SH-SY5Y (cell line): ENCODE data around the gene LUC7L3.

ENCODE experiments used
- GATA2 ChIP-seq: IDR thresholded peaks from 2 replicates; pipeline ENCODE4 v1.6.1; 2011; ENCODE audit warnings: mild to moderate bottlenecking, low read depth, low read length
- GATA3 ChIP-seq: IDR thresholded peaks from 2 replicates; pipeline ENCODE4 v1.6.1; 2011; ENCODE audit warnings: low read depth, mild to moderate bottlenecking, low read length, moderate library complexity

LUC7L3 gene

GRCh38 chr17:50754521-50754920 lies 35.1 kb downstream of the LUC7L3 start:
- TF ChIP-seq GATA3 (no peak), GATA2 (no peak)

- no peak for TF ChIP-seq GATA2
- no peak for TF ChIP-seq GATA3
Measured at GRCh38 chr17:50758524-50758923, 39.1 kb downstream of the LUC7L3 start.

GRCh38 chr17:50758989-50759544 lies 39.7 kb downstream of the LUC7L3 start:
- no peak for TF ChIP-seq GATA2

- TF ChIP-seq GATA2 (no peak), GATA3 (no peak)
Measured at GRCh38 chr17:50762177-50762576, 42.8 kb downstream of the LUC7L3 start.

GRCh38 chr17:50763716-50764475 lies 44.5 kb downstream of the LUC7L3 start:
- TF ChIP-seq GATA3 (no peak), GATA2 (no peak)

GRCh38 chr17:50764734-50765149 lies 45.3 kb downstream of the LUC7L3 start:
- TF ChIP-seq GATA3 (no peak), GATA2 (peak; percentile 76)

- TF ChIP-seq GATA3 = no peak; the same call in 1 of the 2 replicates
- no peak for TF ChIP-seq GATA2
Measured at GRCh38 chr17:50765454-50766221, 46.2 kb downstream of the LUC7L3 start.

- TF ChIP-seq GATA2 (no peak), GATA3 (no peak)
Measured at GRCh38 chr17:50766222-50767023, 47.0 kb downstream of the LUC7L3 start.

- TF ChIP-seq GATA2 (no peak), GATA3 (no peak)
Measured at GRCh38 chr17:50767030-50767429, 47.6 kb downstream of the LUC7L3 start.

- TF ChIP-seq GATA2 (no peak), GATA3 (no peak)
Measured at GRCh38 chr17:50767446-50767845, 48.0 kb downstream of the LUC7L3 start, which contains the start of gene ANKRD40CL. Gene ANKRD40CL, minus strand, starts transcription at chr17:50767518. Its CDS starts 605 bp downstream, at chr17:50766913.

- TF ChIP-seq GATA2 (no peak), GATA3 (no peak)
Measured at GRCh38 chr17:50768346-50768761, 49.0 kb downstream of the LUC7L3 start.

- no peak for TF ChIP-seq GATA3
- TF ChIP-seq GATA2 = no peak
Measured at GRCh38 chr17:50769884-50770283, 50.5 kb downstream of the LUC7L3 start.

- TF ChIP-seq GATA2 (no peak), GATA3 (no peak)
Measured at GRCh38 chr17:50770346-50770745, 50.9 kb downstream of the LUC7L3 start.

- TF ChIP-seq GATA3 = no peak
- no peak for TF ChIP-seq GATA2
Measured at GRCh38 chr17:50771991-50772785, 52.8 kb downstream of the LUC7L3 start.
